ENCODE data around the gene SCRT2. TPM values are rescaled to one million over a fixed set of nuclear protein-coding genes. Genes with fewer than 3 reads are reported as not detected.

The SCRT2 gene
- total RNA-seq, 1 experiment from 2014 or later, result 0.20 TPM

GRCh38 chr20:653110-653589 is 22.5 kb downstream of the SCRT2 start, which contains the start of gene SRXN1 (continued):
- TF ChIP-seq AR (CRISPR knock-in tag; IDR thresholded peaks at IDR 0.05), result no peak
- peak; percentile 29; the same call in 1 of the 2 replicates for TF ChIP-seq CTCF (IDR thresholded peaks at IDR 0.05)
- TF ChIP-seq ZNF423 (CRISPR knock-in tag; IDR thresholded peaks at IDR 0.05), result peak; percentile 15; the same call in 1 of the 2 replicates

GRCh38 chr20:652615-653109 is 22.9 kb downstream of the SCRT2 start:
- TF ChIP-seq SP1 (CRISPR knock-in tag; conservative IDR thresholded peaks at IDR 0.05), result no peak
- TF ChIP-seq TP53 (CRISPR knock-in tag; IDR thresholded peaks at IDR 0.05), result 0 out of 2 replicates have a peak, but pooled peaks have one; percentile 11
- TF ChIP-seq PREB (CRISPR knock-in tag; IDR thresholded peaks at IDR 0.05; ENCODE audit: borderline replicate concordance), result peak; percentile 39; the same call in 1 of the 2 replicates
- no peak for TF ChIP-seq ZNF232 (CRISPR knock-in tag; IDR thresholded peaks at IDR 0.05)
- 0 out of 2 replicates have a peak, but pooled peaks have one; percentile 73 for TF ChIP-seq GTF2I (CRISPR knock-in tag; conservative IDR thresholded peaks at IDR 0.05)
- H3K36me3 Mint-ChIP-seq, result peaks cover 26% of the 10 kb centered on the region
- ChIA-PET POLR2A (interaction anchor here (0.5 kb wide), 1 partner anchor 100 kb away, joined by 7 read pairs; no protein-coding TSS in a partner anchor), CTCF (interaction anchor here (0.6 to 2.8 kb wide), 5 partner anchors 12 to 87 kb away, joined by 3 to 27 read pairs (median 4); no protein-coding TSS in a partner anchor)
- H3K4me3 Mint-ChIP-seq, result peak overlapping the region; percentile 72
- H3K27ac Mint-ChIP-seq, result no peak overlapping the region
- ATAC-seq (peak; percentile 8), DNase-seq (ENCODE audit: low spot score) (no peak)
- no peaks in the 10 kb centered on the region for H3K9me3 Mint-ChIP-seq
- H3K4me1 Mint-ChIP-seq, result peaks cover 44% of the 10 kb centered on the region
- peaks cover 6% of the 10 kb centered on the region for H3K27me3 Mint-ChIP-seq (ENCODE audit: low read depth)

GRCh38 chr20:651713-652614 is 23.6 kb downstream of the SCRT2 start:
- Mint-ChIP-seq H3K27me3 (ENCODE audit: low read depth) (peaks cover 6% of the 10 kb centered on the region), H3K9me3 (no peaks in the 10 kb centered on the region), H3K27ac (peak overlapping the region; percentile 34; the same call in 1 of the 2 replicates), H3K4me3 (peak overlapping the region; percentile 72), H3K4me1 (peaks cover 37% of the 10 kb centered on the region), H3K36me3 (peaks cover 32% of the 10 kb centered on the region)
- ATAC-seq, result no peak; the same call in 1 of the 2 replicates
- no peak for DNase-seq (ENCODE audit: low spot score)
- 0 out of 2 replicates have a peak, but pooled peaks have one; percentile 31 for TF ChIP-seq MAX (CRISPR knock-in tag; IDR thresholded peaks at IDR 0.05)
- TF ChIP-seq ZNF121 (CRISPR knock-in tag; IDR thresholded peaks at IDR 0.05), result peak; percentile 83; the same call in 1 of the 2 replicates
- no peak for TF ChIP-seq NR1H2 (CRISPR knock-in tag; IDR thresholded peaks at IDR 0.05)
- no peak for TF ChIP-seq ZBTB43 (CRISPR knock-in tag; IDR thresholded peaks at IDR 0.05)
- ChIA-PET CTCF (interaction anchor here (0.6 to 2.8 kb wide), 8 partner anchors 11 to 90 kb away, joined by 3 to 27 read pairs (median 4); no protein-coding TSS in a partner anchor), POLR2A (interaction anchor here (0.6 kb wide), 2 partner anchors 318 to 468 kb away, joined by 3 read pairs; no protein-coding TSS in a partner anchor)
